H9 (cell line): ENCODE measurements around the gene PITPNM3. TPM values are rescaled to one million over a fixed set of nuclear protein-coding genes. Genes with fewer than 3 reads are reported as not detected.
A peak's percentile ranks its signal among the peaks of the same experiment; 100 is the strongest.

Source experiments
- DNase-seq: peaks from one replicate; pipeline ENCODE4 v3.0.0-alpha.2; 2017
- H2AFZ ChIP-seq: one replicate; pipeline ENCODE4 v1.6.1; 2013; ENCODE audit warnings: mild to moderate bottlenecking, low read length, control low read depth, moderate library complexity
- H2AK5ac ChIP-seq: 2 replicates; pipeline ENCODE4 v1.6.1; 2013; ENCODE audit warnings: low read length, control low read depth, mixed read lengths; ENCODE audit not compliant: insufficient read length
- H2BK120ac ChIP-seq: one replicate; pipeline ENCODE4 v1.6.1; 2013; ENCODE audit warnings: low read depth, mild to moderate bottlenecking, low read length, control low read depth, inconsistent platforms; ENCODE audit not compliant: poor library complexity, severe bottlenecking
- H2BK12ac ChIP-seq: 2 replicates; pipeline ENCODE4 v1.6.1; 2013; ENCODE audit warnings: low read length, control low read depth, mixed read lengths, low read depth; ENCODE audit not compliant: insufficient read length
- H2BK15ac ChIP-seq: 2 replicates; pipeline ENCODE4 v1.6.1; 2013; ENCODE audit warnings: low read depth, low read length, control low read depth
- H2BK20ac ChIP-seq: one replicate; pipeline ENCODE4 v1.6.1; 2013; ENCODE audit warnings: low read depth, mild to moderate bottlenecking, low read length, control low read depth, inconsistent platforms; ENCODE audit not compliant: poor library complexity, severe bottlenecking
- H2BK5ac ChIP-seq: 2 replicates; pipeline ENCODE4 v1.6.1; 2013; ENCODE audit warnings: low read length, control low read depth, mixed read lengths; ENCODE audit not compliant: insufficient read length
- H3K14ac ChIP-seq: 2 replicates; pipeline ENCODE4 v1.6.1; 2013; ENCODE audit warnings: low read length, control low read depth; ENCODE audit not compliant: insufficient read depth
- H3K18ac ChIP-seq: 2 replicates; pipeline ENCODE4 v1.6.1; 2013; ENCODE audit warnings: low read depth, mild to moderate bottlenecking, mixed read lengths, low read length, control low read depth; ENCODE audit not compliant: insufficient read length
- H3K23ac ChIP-seq: 2 replicates; pipeline ENCODE4 v1.6.1; 2013; ENCODE audit warnings: low read length, control low read depth, mixed read lengths, low read depth; ENCODE audit not compliant: insufficient read length
- H3K23me2 ChIP-seq: 2 replicates; pipeline ENCODE4 v1.6.1; 2013; ENCODE audit warnings: low read depth, mild to moderate bottlenecking, mixed read lengths, low read length, control low read depth; ENCODE audit not compliant: insufficient read length, poor library complexity, severe bottlenecking
- H3K27ac ChIP-seq: 2 replicates; pipeline ENCODE4 v1.5.1; 2013; ENCODE audit warnings: low read length, control low read depth, mixed read lengths, low read depth; ENCODE audit not compliant: insufficient read length
- H3K27me3 ChIP-seq: 2 replicates; pipeline ENCODE4 v1.6.1; 2013; ENCODE audit warnings: low read length, control low read depth, inconsistent platforms; ENCODE audit not compliant: insufficient read depth
- H3K4ac ChIP-seq: 2 replicates; pipeline ENCODE4 v1.6.1; 2013; ENCODE audit warnings: low read depth, mild to moderate bottlenecking, control low read depth, inconsistent platforms, low read length, moderate library complexity
- H3K4me1 ChIP-seq: 2 replicates; pipeline ENCODE4 v1.6.1; 2013; ENCODE audit warnings: low read length, control low read depth, inconsistent platforms; ENCODE audit not compliant: insufficient read depth
- H3K4me2 ChIP-seq: 2 replicates; pipeline ENCODE4 v1.6.1; 2013; ENCODE audit warnings: low read length, control low read depth, mixed read lengths; ENCODE audit not compliant: insufficient read length, insufficient read depth
- H3K56ac ChIP-seq: 2 replicates; pipeline ENCODE4 v1.6.1; 2013; ENCODE audit warnings: low read depth, mild to moderate bottlenecking, mixed read lengths, low read length, control low read depth; ENCODE audit not compliant: insufficient read length
- H3K79me1 ChIP-seq: 2 replicates; pipeline ENCODE4 v1.6.1; 2013; ENCODE audit warnings: low read depth, mild to moderate bottlenecking, moderate library complexity, low read length, control low read depth, inconsistent platforms; ENCODE audit not compliant: insufficient read depth, poor library complexity, severe bottlenecking
- H3K79me2 ChIP-seq: 2 replicates; pipeline ENCODE4 v1.6.1; 2013; ENCODE audit warnings: low read length, control low read depth, inconsistent platforms; ENCODE audit not compliant: insufficient read depth
- H3K9ac ChIP-seq: 2 replicates; pipeline ENCODE4 v1.6.1; 2013; ENCODE audit warnings: low read length, control low read depth, mixed read lengths; ENCODE audit not compliant: insufficient read length; ENCODE audit errors: extremely low read depth
- H3K9me3 ChIP-seq: one replicate; pipeline ENCODE4 v1.6.1; 2013; ENCODE audit warnings: low read depth, low read length, inconsistent platforms; ENCODE audit not compliant: control insufficient read depth
- H3T11ph ChIP-seq: one replicate; pipeline ENCODE4 v1.6.1; 2013; ENCODE audit warnings: mild to moderate bottlenecking, low read length, control low read depth, inconsistent platforms
- H4K20me1 ChIP-seq: one replicate; pipeline ENCODE4 v1.6.1; 2013; ENCODE audit not compliant: control insufficient read depth, insufficient read length, insufficient read depth
- H4K5ac ChIP-seq: 2 replicates; pipeline ENCODE4 v1.6.1; 2013; ENCODE audit warnings: low read depth, mild to moderate bottlenecking, mixed read lengths, low read length, control low read depth; ENCODE audit not compliant: insufficient read length
- H4K8ac ChIP-seq: replicated peaks from 2 replicates; pipeline ENCODE4 v1.6.1; 2013; ENCODE audit warnings: low read length, control low read depth, mixed read lengths, low read depth; ENCODE audit not compliant: insufficient read length
- H4K91ac ChIP-seq: 2 replicates; pipeline ENCODE4 v1.6.1; 2013; ENCODE audit warnings: low read depth, mild to moderate bottlenecking, moderate library complexity, mixed read lengths, low read length, control low read depth; ENCODE audit not compliant: insufficient read length
- H3K27ac Mint-ChIP-seq, 3 experiments: 2 replicates in 2 of 3; 3 replicates in 1 of 3; pipeline ENCODE4 v1.8.0; 2020 to 2021; ENCODE audit warnings: mixed read lengths in 3 of 3, mild to moderate bottlenecking in 1 of 3, moderate library complexity in 1 of 3
- H3K27me3 Mint-ChIP-seq: 2 replicates; pipeline ENCODE4 v1.8.0; 2021; ENCODE audit warnings: low read depth, mild to moderate bottlenecking, moderate library complexity, mixed read lengths
- H3K36me3 Mint-ChIP-seq, 3 experiments: 2 replicates in 2 of 3; 3 replicates in 1 of 3; pipeline ENCODE4 v1.8.0; 2020 to 2021; ENCODE audit warnings: low read depth in 3 of 3, mixed read lengths in 3 of 3; ENCODE audit not compliant: insufficient read depth in 1 of 3
- H3K4me1 Mint-ChIP-seq, 2 experiments: 2 replicates each; pipeline ENCODE4 v1.8.0; 2020; ENCODE audit warnings: mixed read lengths in 2 of 2
- H3K4me3 Mint-ChIP-seq, 2 experiments: 2 replicates in 1 of 2; 3 replicates in 1 of 2; pipeline ENCODE4 v1.8.0; 2020 to 2021; ENCODE audit warnings: mild to moderate bottlenecking in 2 of 2, mixed read lengths in 2 of 2, moderate library complexity in 1 of 2
- H3K9me3 Mint-ChIP-seq, 2 experiments: 2 replicates in 1 of 2; 3 replicates in 1 of 2; pipeline ENCODE4 v1.8.0; 2020; ENCODE audit warnings: mild to moderate bottlenecking in 2 of 2, mixed read lengths in 2 of 2, moderate library complexity in 1 of 2
- CTCF ChIP-seq: fragments of 200-600 bp; sonication (generic); conservative IDR thresholded peaks from 3 replicates; pipeline ENCODE4 v1.8.0; 2021; ENCODE audit warnings: antibody characterized with exemption, mild to moderate bottlenecking
- WGBS: extraction: QIAGEN DNeasy Blood & Tissue Kit; methylation state at CpG from one replicate; pipeline ENCODE4 v1.1.7; 2013; ENCODE audit warnings: missing lambda C conversion rate, low lambda C conversion rate, mixed read lengths; ENCODE audit not compliant: insufficient read length; ENCODE audit errors: extremely low coverage; 5-methylcytosine and 5-hydroxymethylcytosine counted together
- total RNA-seq: library from RNA; stranded (reverse); gene quantifications from 2 replicates; pipeline ENCODE4 v1.2.1, GENCODE V29; 2021

Gene PITPNM3
- total RNA-seq, 1 experiment from 2014 or later, result 3.4 TPM

DNA sequence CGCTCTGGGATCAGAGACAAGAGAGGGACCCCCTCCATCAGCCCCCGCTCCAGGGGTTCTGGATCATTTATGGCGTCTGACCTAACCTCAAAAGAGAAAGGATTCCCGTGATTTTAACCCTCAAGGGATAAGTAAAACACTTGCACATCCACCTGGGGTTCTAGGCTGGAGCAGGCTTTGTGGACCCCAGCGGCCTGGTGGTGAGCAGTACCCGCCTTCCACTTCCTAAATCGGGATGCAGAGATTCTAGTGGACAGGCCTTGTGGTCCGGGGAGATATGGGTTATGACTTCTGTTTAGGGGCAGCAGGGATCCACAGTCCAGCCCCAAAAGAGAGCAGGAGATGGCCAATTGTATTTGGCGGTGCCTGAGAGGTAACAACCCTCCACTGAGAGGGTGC is 684 bp upstream of the PITPNM3 start:
- peak overlapping the region; percentile 57 for H3K4me2 ChIP-seq
- H2BK20ac ChIP-seq, result no peak overlapping the region
- H3K9ac ChIP-seq, result no peak overlapping the region
- no peak overlapping the region for H4K91ac ChIP-seq
- Mint-ChIP-seq H3K27me3 (peaks cover 74% of the 10 kb centered on the region), H3K4me1 (peaks cover 25 to 33% of the 10 kb centered on the region in 2 experiments), H3K4me3 (peak overlapping the region; percentile 70 to 83), H3K9me3 (no peaks in the 10 kb centered on the region; a peak in 1 of 5 replicates), H3K27ac (no peak overlapping the region), H3K36me3 (no peaks in the 10 kb centered on the region; a peak in 1 of 7 replicates)
- H3K23ac ChIP-seq, result no peak overlapping the region
- H3K4ac ChIP-seq, result no peak overlapping the region
- no peak for DNase-seq
- H3K14ac ChIP-seq, result no peak overlapping the region
- no peaks in the 10 kb centered on the region for H3K9me3 ChIP-seq
- H2BK5ac ChIP-seq, result no peak overlapping the region
- no peaks in the 10 kb centered on the region for H4K20me1 ChIP-seq
- no peak overlapping the region for H3K27ac ChIP-seq
- H3K27me3 ChIP-seq, result peaks cover 21% of the 10 kb centered on the region
- H3K18ac ChIP-seq, result no peak overlapping the region
- no peak overlapping the region for H2AFZ ChIP-seq
- no peak overlapping the region for H2AK5ac ChIP-seq
- no peak overlapping the region for H4K5ac ChIP-seq
- no peak overlapping the region for H3T11ph ChIP-seq
- no peak overlapping the region for H2BK120ac ChIP-seq
- no peaks in the 10 kb centered on the region for H3K4me1 ChIP-seq
- no CpG with 5 or more reads among the region's 9 CpGs for WGBS
- no peaks in the 10 kb centered on the region for H3K79me1 ChIP-seq
- TF ChIP-seq CTCF, result no peak
- no peak overlapping the region for H2BK15ac ChIP-seq
- no peak overlapping the region for H4K8ac ChIP-seq
- peaks cover 8% of the 10 kb centered on the region for H3K23me2 ChIP-seq
- no peak overlapping the region for H2BK12ac ChIP-seq
- H3K56ac ChIP-seq, result no peak overlapping the region
- no peaks in the 10 kb centered on the region for H3K79me2 ChIP-seq
